ENCODE measurements around the gene LRFN4.

LRFN4 gene

DNA sequence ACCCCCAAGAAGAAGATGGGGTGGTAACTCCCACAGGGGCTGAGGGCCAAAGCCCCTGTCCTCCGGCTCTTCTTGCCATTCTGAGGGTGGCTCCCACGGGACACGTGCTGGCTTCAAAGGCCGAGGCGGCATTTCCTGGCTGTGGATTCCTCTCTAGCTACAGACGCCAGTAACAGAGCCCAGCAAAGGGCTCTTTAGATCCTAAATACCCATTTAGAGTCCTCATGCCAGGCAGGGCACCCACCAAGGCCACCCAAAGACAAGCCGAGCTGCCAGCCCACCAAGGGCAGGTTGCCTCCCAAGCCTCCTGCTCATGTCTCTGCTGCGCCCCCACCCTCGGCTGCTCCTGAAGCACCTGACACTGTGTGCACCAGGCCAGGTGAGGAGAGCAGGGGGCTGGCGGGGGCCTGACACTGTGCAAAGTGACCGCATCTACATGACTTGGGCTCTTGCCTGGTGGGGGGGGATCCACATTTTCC lies 5.7 kb downstream of the LRFN4 start:
- FAIRE-seq (no peak), DNase-seq (ENCODE audit: insufficient read length, low spot score) (no peak)
- TF ChIP-seq PAX5 (IDR thresholded peaks at IDR 0.05; ENCODE audit: insufficient read depth, low read length, severe bottlenecking) (no peak), TAF1 (IDR thresholded peaks at IDR 0.05; ENCODE audit: low read depth, low read length) (no peak), POLR2A (IDR thresholded peaks at IDR 0.05; ENCODE audit: low read depth, low read length) (no peak), POLR2AphosphoS5 (IDR thresholded peaks at IDR 0.05; ENCODE audit: low read depth, low read length) (no peak), POU2F2 (IDR thresholded peaks at IDR 0.05; ENCODE audit: low read depth, low read length) (no peak), SPI1 (IDR thresholded peaks at IDR 0.05; ENCODE audit: low read depth, low read length) (no peak)

DNA sequence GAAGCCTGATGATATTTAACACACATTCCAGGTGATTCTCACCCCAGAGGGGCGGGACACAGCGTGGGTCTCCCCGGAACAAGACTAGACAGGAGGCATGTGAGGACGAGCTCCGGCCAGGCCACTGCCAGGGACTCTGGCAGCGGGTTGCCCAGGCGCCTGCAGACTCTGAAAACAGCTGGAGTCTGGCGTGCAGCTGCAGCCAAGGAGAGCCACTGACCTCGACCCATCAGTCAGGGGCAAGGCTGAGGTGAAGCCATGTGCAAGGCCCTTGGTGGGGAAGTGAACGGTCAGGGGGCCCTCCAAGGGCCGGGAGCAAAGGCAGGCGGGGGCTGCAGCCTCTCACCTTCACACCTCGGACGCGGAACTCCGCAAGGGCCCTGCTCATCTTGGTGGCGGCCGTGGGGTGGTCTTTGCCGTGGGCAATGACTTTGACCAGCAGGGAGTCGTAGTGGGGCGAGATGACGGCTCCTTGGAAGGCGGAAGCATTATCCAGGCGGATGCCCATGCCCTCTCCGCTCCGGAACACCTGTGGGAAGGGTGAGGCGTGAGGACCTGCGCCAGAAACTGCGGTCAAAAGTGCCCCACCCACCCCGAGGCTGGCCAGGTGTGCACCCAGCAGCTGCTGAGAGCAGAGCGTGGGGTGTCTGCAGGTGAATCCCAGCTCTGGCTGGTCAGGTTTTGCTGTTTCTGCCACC lies 6.7 kb downstream of the LRFN4 start:
- FAIRE-seq (no peak), DNase-seq (ENCODE audit: insufficient read length, low spot score) (no peak)
- TF ChIP-seq TAF1 (IDR thresholded peaks at IDR 0.05; ENCODE audit: low read depth, low read length) = no peak
- TF ChIP-seq PAX5 (IDR thresholded peaks at IDR 0.05; ENCODE audit: insufficient read depth, low read length, severe bottlenecking) = no peak
- no peak for TF ChIP-seq POLR2A (IDR thresholded peaks at IDR 0.05; ENCODE audit: low read depth, low read length)
- no peak for TF ChIP-seq POLR2AphosphoS5 (IDR thresholded peaks at IDR 0.05; ENCODE audit: low read depth, low read length)
- TF ChIP-seq SPI1 (IDR thresholded peaks at IDR 0.05; ENCODE audit: low read depth, low read length) = no peak
- TF ChIP-seq POU2F2 (IDR thresholded peaks at IDR 0.05; ENCODE audit: low read depth, low read length) = no peak

GRCh38 chr11:66864172-66864901 lies 7.5 kb downstream of the LRFN4 start:
- FAIRE-seq (peak; percentile 31), DNase-seq (ENCODE audit: insufficient read length, low spot score) (no peak)
- no peak for TF ChIP-seq SPI1 (IDR thresholded peaks at IDR 0.05; ENCODE audit: low read depth, low read length)

DNA sequence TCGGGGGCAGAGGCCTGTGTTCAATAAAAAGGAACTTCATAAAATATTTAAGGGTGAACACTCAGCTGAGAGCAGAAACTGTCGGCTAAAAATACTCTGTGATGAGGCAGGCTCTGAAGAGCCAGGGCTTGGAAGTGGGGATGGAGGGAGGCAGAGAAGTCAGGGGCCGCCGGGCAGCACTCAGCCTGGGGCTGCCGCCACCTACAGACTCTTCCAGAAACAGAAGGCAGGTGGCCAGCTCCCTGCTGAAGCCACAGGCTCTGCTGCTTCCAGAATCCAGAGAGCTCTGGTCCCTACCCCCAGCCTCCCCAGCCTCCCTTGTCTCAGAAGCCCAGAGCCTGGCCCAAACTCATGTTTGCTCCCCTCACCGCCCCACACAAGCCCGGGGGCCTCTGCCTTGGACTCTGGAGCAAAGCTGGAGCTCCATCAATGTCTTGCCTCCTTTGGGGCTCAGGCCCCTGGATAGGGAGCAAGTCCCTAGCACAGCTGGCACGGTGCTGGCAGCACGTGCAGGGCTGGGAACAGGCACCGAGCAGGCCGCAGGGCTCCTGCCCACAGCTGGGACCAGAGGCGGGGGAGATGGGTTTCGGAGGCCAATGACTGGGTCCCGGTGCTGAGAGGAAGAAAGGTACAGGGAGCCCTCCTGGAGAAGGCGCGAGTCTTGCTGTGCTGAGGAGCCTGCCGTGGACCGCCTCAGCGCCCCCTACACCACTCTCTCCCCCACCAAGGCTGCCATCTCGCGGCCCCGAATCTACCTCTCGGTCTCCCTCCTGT lies 8.2 kb downstream of the LRFN4 start:
- DNase-seq (ENCODE audit: insufficient read length, low spot score) (no peak), FAIRE-seq (no peak)
- TF ChIP-seq TAF1 (IDR thresholded peaks at IDR 0.05; ENCODE audit: low read depth, low read length) (no peak), POLR2A (IDR thresholded peaks at IDR 0.05; ENCODE audit: low read depth, low read length) (no peak), SPI1 (IDR thresholded peaks at IDR 0.05; ENCODE audit: low read depth, low read length) (no peak), PAX5 (IDR thresholded peaks at IDR 0.05; ENCODE audit: insufficient read depth, low read length, severe bottlenecking) (no peak), POLR2AphosphoS5 (IDR thresholded peaks at IDR 0.05; ENCODE audit: low read depth, low read length) (no peak), POU2F2 (IDR thresholded peaks at IDR 0.05; ENCODE audit: low read depth, low read length) (no peak)

DNA sequence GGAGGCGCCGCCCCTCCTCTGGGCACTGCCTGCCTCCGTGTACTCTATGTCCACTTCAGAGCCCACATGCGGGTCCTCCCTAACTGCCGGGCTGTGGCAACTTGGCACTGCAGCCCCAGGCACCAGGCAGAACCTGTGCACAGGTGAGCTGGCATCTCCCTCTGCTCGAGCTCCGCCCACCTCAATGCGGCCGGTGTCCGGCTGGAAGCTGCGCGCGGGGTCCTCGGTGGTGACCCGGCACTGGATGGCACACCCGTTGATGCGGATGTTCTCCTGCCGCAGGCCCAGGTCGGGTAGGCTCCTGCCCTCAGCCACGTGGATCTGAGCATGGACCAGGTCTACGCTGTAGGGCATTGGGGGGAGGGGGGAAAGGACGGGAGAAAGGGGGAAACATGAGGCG lies 9.1 kb downstream of the LRFN4 start:
- TF ChIP-seq PAX5 (IDR thresholded peaks at IDR 0.05; ENCODE audit: insufficient read depth, low read length, severe bottlenecking) (no peak), TAF1 (IDR thresholded peaks at IDR 0.05; ENCODE audit: low read depth, low read length) (no peak), POLR2A (IDR thresholded peaks at IDR 0.05; ENCODE audit: low read depth, low read length) (no peak), POLR2AphosphoS5 (IDR thresholded peaks at IDR 0.05; ENCODE audit: low read depth, low read length) (no peak), POU2F2 (IDR thresholded peaks at IDR 0.05; ENCODE audit: low read depth, low read length) (no peak), SPI1 (IDR thresholded peaks at IDR 0.05; ENCODE audit: low read depth, low read length) (no peak)
- DNase-seq (ENCODE audit: insufficient read length, low spot score) (no peak), FAIRE-seq (no peak)

DNA sequence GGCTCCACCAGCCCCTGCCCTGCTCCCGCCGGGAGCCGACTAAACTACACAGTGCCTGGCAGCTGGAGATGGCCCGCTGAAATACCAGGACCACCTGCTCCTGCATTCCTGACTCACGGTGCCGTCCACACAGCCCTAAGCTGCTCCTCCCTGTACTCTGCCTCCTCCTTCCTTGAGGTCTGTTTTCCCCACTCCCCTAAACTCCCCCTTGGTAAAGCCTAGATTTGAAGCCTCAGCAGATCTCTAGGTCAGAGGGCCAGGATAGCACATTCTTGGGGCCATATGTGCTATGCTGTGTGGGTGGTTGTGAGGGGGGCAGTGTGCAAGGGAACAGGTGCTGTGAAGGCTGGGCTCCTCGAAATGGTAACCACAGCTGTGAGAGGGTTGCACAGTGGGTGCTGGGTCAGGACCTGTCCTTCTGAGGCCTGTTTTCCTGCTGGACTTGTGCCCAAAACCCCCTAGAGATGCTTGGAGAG lies 9.7 kb downstream of the LRFN4 start:
- FAIRE-seq (peak; percentile 45), DNase-seq (ENCODE audit: insufficient read length, low spot score) (no peak)
- TF ChIP-seq TAF1 (IDR thresholded peaks at IDR 0.05; ENCODE audit: low read depth, low read length) = no peak
- no peak for TF ChIP-seq SPI1 (IDR thresholded peaks at IDR 0.05; ENCODE audit: low read depth, low read length)
- no peak for TF ChIP-seq PAX5 (IDR thresholded peaks at IDR 0.05; ENCODE audit: insufficient read depth, low read length, severe bottlenecking)
- TF ChIP-seq POLR2A (IDR thresholded peaks at IDR 0.05; ENCODE audit: low read depth, low read length) = no peak
- no peak for TF ChIP-seq POU2F2 (IDR thresholded peaks at IDR 0.05; ENCODE audit: low read depth, low read length)
- no peak for TF ChIP-seq POLR2AphosphoS5 (IDR thresholded peaks at IDR 0.05; ENCODE audit: low read depth, low read length)

- no peak for FAIRE-seq
- TF ChIP-seq TAF1 (IDR thresholded peaks at IDR 0.05; ENCODE audit: low read depth, low read length) = no peak
- TF ChIP-seq PAX5 (IDR thresholded peaks at IDR 0.05; ENCODE audit: insufficient read depth, low read length, severe bottlenecking) = no peak
- no peak for TF ChIP-seq POU2F2 (IDR thresholded peaks at IDR 0.05; ENCODE audit: low read depth, low read length)
- no peak for TF ChIP-seq POLR2A (IDR thresholded peaks at IDR 0.05; ENCODE audit: low read depth, low read length)
- no peak for DNase-seq (ENCODE audit: insufficient read length, low spot score)
These were observed 10.7 kb downstream of the LRFN4 start for GRCh38 chr11:66867425-66868040.

GRCh38 chr11:66868082-66868725 lies 11.3 kb downstream of the LRFN4 start:
- DNase-seq (ENCODE audit: insufficient read length, low spot score) (no peak), FAIRE-seq (no peak)
- TF ChIP-seq POLR2AphosphoS5 (IDR thresholded peaks at IDR 0.05; ENCODE audit: low read depth, low read length) (no peak), POLR2A (IDR thresholded peaks at IDR 0.05; ENCODE audit: low read depth, low read length) (no peak), POU2F2 (IDR thresholded peaks at IDR 0.05; ENCODE audit: low read depth, low read length) (no peak), TAF1 (IDR thresholded peaks at IDR 0.05; ENCODE audit: low read depth, low read length) (no peak), SPI1 (IDR thresholded peaks at IDR 0.05; ENCODE audit: low read depth, low read length) (no peak), PAX5 (IDR thresholded peaks at IDR 0.05; ENCODE audit: insufficient read depth, low read length, severe bottlenecking) (no peak)
